NCI-H748 treated with DMSO at 0.1 percent for 48 hours (cell line): ENCODE measurements around the gene HK2.

Experiments used
- DNase-seq: peaks from one replicate; lab custom pipeline; 2025; lab: John Stamatoyannopoulos, UW

Gene HK2

GRCh38 chr2:74937221-74937880 is 103.4 kb downstream of the HK2 start:
- no peak for DNase-seq

- DNase-seq = no peak
Measured at GRCh38 chr2:74938264-74938663, 104.3 kb downstream of the HK2 start.

DNA sequence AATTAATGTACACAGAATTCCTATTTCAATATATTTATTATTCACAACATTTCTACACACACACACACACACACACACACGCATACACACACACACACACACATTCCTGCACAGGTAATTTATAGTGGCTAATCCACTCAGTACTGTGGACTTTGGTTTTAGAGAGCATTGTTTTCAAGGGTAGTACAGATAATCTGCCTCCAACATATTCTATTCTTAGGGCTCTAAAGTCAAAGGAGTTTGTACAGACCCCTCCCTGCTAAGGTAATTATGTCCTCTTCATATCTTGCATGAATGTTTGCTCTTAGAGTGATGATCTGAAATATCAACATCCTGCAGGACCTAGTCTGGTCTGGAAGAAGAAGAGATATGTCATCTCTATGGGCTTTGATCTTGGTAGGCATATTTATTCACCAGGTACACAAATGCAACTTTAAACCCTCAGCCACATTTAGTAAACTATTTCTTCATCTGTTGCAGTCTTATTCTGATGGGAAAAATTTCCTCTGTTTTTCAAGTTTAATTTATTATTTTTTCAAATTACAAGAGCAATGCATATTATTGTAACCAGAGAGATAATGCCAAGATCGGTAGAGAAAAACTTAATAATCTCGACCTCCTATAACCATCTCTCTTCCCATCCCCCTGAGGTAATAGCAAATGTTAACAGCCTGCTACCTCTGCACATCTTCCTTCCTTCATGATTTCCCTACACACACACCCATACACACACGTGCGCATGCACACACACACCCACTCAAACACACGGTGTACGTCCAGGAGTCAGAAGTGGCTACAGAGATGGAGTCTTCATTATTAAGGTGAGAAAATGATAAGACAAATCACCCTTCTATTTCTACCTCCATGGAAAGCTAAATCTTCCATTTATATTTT is 106.2 kb downstream of the HK2 start:
- no peak for DNase-seq

DNA sequence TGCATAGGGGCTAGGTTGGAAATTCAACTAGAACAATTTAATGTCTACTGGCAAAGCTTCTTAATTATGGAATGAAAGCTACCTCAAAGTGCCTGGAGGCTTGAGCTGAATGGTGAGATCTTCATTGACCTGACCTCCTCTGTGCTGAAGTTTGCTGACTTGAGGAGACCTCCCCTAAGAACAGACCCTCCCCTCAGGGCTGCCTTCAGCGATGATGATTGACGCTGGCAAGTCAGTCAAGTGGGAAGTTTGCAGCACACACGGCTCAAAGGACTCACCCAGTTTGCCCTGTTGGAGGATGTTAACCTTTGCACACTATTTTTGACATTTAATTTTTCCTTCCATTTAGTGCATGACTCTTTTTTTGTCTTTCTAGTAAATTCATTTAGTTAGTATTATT is 107.4 kb downstream of the HK2 start:
- no peak for DNase-seq

- no peak for DNase-seq
Measured at GRCh38 chr2:74942263-74942662, 108.3 kb downstream of the HK2 start.
